Endodermal cell (in vitro differentiated cells): ENCODE data around the gene MRPS34. TPM values are rescaled to one million over a fixed set of nuclear protein-coding genes. Genes with fewer than 3 reads are reported as not detected.

Experiments used
- DNase-seq: peaks from one replicate; pipeline ENCODE4 v3.0.0-alpha.2; 2017
- H3K27ac ChIP-seq: 2 replicates; pipeline ENCODE4 v1.5.1; 2013; ENCODE audit warnings: mild to moderate bottlenecking, low read depth, low read length, moderate library complexity
- H3K27me3 ChIP-seq: 2 replicates; pipeline ENCODE4 v1.6.1; 2013; ENCODE audit warnings: mild to moderate bottlenecking, low read length, moderate library complexity; ENCODE audit not compliant: insufficient read depth, control insufficient read depth, poor library complexity, severe bottlenecking
- H3K36me3 ChIP-seq: 2 replicates; pipeline ENCODE4 v1.7.0; 2013; ENCODE audit warnings: mild to moderate bottlenecking, low read length, moderate library complexity; ENCODE audit not compliant: control insufficient read depth, insufficient read depth
- H3K4me1 ChIP-seq: one replicate; pipeline ENCODE4 v1.7.0; 2013; ENCODE audit warnings: low read length; ENCODE audit not compliant: control insufficient read depth, insufficient read depth
- H3K4me3 ChIP-seq: 2 replicates; pipeline ENCODE4 v1.5.1; 2013; ENCODE audit warnings: mild to moderate bottlenecking, low read length, moderate library complexity
- H3K9ac ChIP-seq: 2 replicates; pipeline ENCODE4 v1.6.1; 2013; ENCODE audit warnings: mild to moderate bottlenecking, low read length, moderate library complexity; ENCODE audit not compliant: poor library complexity, severe bottlenecking; ENCODE audit errors: extremely low read depth
- H3K9me3 ChIP-seq: 2 replicates; pipeline ENCODE4 v1.6.1; 2013; ENCODE audit warnings: mild to moderate bottlenecking, low read length, moderate library complexity; ENCODE audit not compliant: control insufficient read depth
- H3K27ac Mint-ChIP-seq: 2 replicates; pipeline ENCODE4 v1.8.0; 2020; ENCODE audit warnings: mixed read lengths
- H3K27me3 Mint-ChIP-seq: 2 replicates; pipeline ENCODE4 v1.8.0; 2021; ENCODE audit warnings: mild to moderate bottlenecking, mixed read lengths; ENCODE audit not compliant: insufficient read depth
- H3K36me3 Mint-ChIP-seq: 2 replicates; pipeline ENCODE4 v1.8.0; 2020; ENCODE audit warnings: low read depth, mixed read lengths
- H3K4me1 Mint-ChIP-seq: 2 replicates; pipeline ENCODE4 v1.8.0; 2020; ENCODE audit warnings: mixed read lengths
- H3K4me3 Mint-ChIP-seq: 2 replicates; pipeline ENCODE4 v1.8.0; 2020; ENCODE audit warnings: mild to moderate bottlenecking, moderate library complexity, mixed read lengths
- H3K9me3 Mint-ChIP-seq: 2 replicates; pipeline ENCODE4 v1.8.0; 2020; ENCODE audit warnings: mild to moderate bottlenecking, mixed read lengths
- CTCF ChIP-seq: fragments of 200-600 bp; sonication (generic); conservative IDR thresholded peaks from 2 replicates; pipeline ENCODE4 v1.5.0; 2021; ENCODE audit warnings: antibody characterized with exemption, mild to moderate bottlenecking
- WGBS, 2 experiments: methylation state at CpG; one replicate each; pipeline versions ENCODE4 v1.1.5 to v1.1.7; 2013; ENCODE audit warnings: missing lambda C conversion rate in 2 of 2, mixed read lengths in 1 of 2; ENCODE audit not compliant: insufficient coverage in 1 of 2, insufficient read length in 1 of 2; 5-methylcytosine and 5-hydroxymethylcytosine counted together
- total RNA-seq, 2 donors: library from RNA; stranded (reverse); fragmentation: NEBNext Ultra II Directional in 1 of 2; extraction: Animal tissue kit (Norgen Biotek cat#: 25700) in 1 of 2; gene quantifications; 2 replicates in 1 of 2; 3 replicates in 1 of 2; pipeline ENCODE4 v1.2.1, GENCODE V29; 2021

Gene MRPS34
- total RNA-seq, 2 donors from 2014 or later = 137 to 164 TPM

GRCh38 chr16:1818204-1818872, 45.4 kb upstream of the MRPS34 start:
- H3K36me3 Mint-ChIP-seq = peaks cover 37% of the 10 kb centered on the region
- no peak overlapping the region for H3K4me3 Mint-ChIP-seq
- no peak for DNase-seq
- no peaks in the 10 kb centered on the region for H3K4me1 Mint-ChIP-seq
- H3K27me3 Mint-ChIP-seq = no peaks in the 10 kb centered on the region
- H3K36me3 ChIP-seq = peaks cover 28% of the 10 kb centered on the region
- no peak for TF ChIP-seq CTCF
- no peaks in the 10 kb centered on the region for H3K9me3 ChIP-seq
- no peak overlapping the region for H3K27ac Mint-ChIP-seq
- H3K9me3 Mint-ChIP-seq = no peaks in the 10 kb centered on the region
- H3K27me3 ChIP-seq = no peaks in the 10 kb centered on the region
- H3K27ac ChIP-seq = no peak overlapping the region
- 94 to 95% methylated on average over 17 to 27 of the region's 27 CpGs for WGBS, 2 experiments
- no peak overlapping the region for H3K9ac ChIP-seq
- no peaks in the 10 kb centered on the region for H3K4me1 ChIP-seq
- no peak overlapping the region for H3K4me3 ChIP-seq

GRCh38 chr16:1817716-1818115, 44.8 kb upstream of the MRPS34 start:
- Histone ChIP-seq H3K27ac (no peak overlapping the region), H3K27me3 (no peaks in the 10 kb centered on the region), H3K9ac (no peak overlapping the region), H3K36me3 (peaks cover 26% of the 10 kb centered on the region), H3K4me3 (no peak overlapping the region), H3K4me1 (no peaks in the 10 kb centered on the region), H3K9me3 (no peaks in the 10 kb centered on the region)
- no peaks in the 10 kb centered on the region for H3K4me1 Mint-ChIP-seq
- 95 to 100% methylated on average over 7 to 17 of the region's 17 CpGs for WGBS, 2 experiments
- H3K27ac Mint-ChIP-seq = no peak overlapping the region
- no peaks in the 10 kb centered on the region for H3K9me3 Mint-ChIP-seq
- TF ChIP-seq CTCF = no peak
- no peak for DNase-seq
- H3K36me3 Mint-ChIP-seq = peaks cover 39% of the 10 kb centered on the region
- no peak overlapping the region for H3K4me3 Mint-ChIP-seq
- H3K27me3 Mint-ChIP-seq = no peaks in the 10 kb centered on the region

GRCh38 chr16:1817276-1817589, 44.3 kb upstream of the MRPS34 start:
- Histone ChIP-seq H3K4me1 (no peaks in the 10 kb centered on the region), H3K9me3 (no peaks in the 10 kb centered on the region), H3K27ac (no peak overlapping the region), H3K4me3 (no peak overlapping the region), H3K9ac (no peak overlapping the region), H3K36me3 (peaks cover 22% of the 10 kb centered on the region), H3K27me3 (no peaks in the 10 kb centered on the region)
- no peak overlapping the region for H3K4me3 Mint-ChIP-seq
- no peak for TF ChIP-seq CTCF
- no peaks in the 10 kb centered on the region for H3K27me3 Mint-ChIP-seq
- no peaks in the 10 kb centered on the region for H3K4me1 Mint-ChIP-seq
- DNase-seq = no peak
- no peaks in the 10 kb centered on the region for H3K9me3 Mint-ChIP-seq
- peaks cover 39% of the 10 kb centered on the region for H3K36me3 Mint-ChIP-seq
- 91 to 100% methylated on average over 3 to 9 of the region's 9 CpGs for WGBS, 2 experiments
- H3K27ac Mint-ChIP-seq = no peak overlapping the region
